Dedifferentiated amniotic fluid mesenchymal stem cell (primary cell): ENCODE measurements around the gene DCUN1D2.
A peak's percentile ranks its signal among the peaks of the same experiment; 100 is the strongest.

Source experiments
- DNase-seq: peaks from one replicate; pipeline ENCODE4 v3.0.0-alpha.2; 2016; ENCODE audit errors: extremely low spot score

The DCUN1D2 gene

GRCh38 chr13:113519556-113519955 is 29.0 kb upstream of the DCUN1D2 start:
- DNase-seq, result no peak

- DNase-seq, result no peak
Measured at GRCh38 chr13:113518076-113518803, 27.7 kb upstream of the DCUN1D2 start.

GRCh38 chr13:113514847-113515246 is 24.3 kb upstream of the DCUN1D2 start:
- DNase-seq, result no peak

- DNase-seq, result no peak
Measured at GRCh38 chr13:113513761-113514160, 23.2 kb upstream of the DCUN1D2 start.

- DNase-seq, result no peak
Measured at GRCh38 chr13:113511361-113511760, 20.9 kb upstream of the DCUN1D2 start.

GRCh38 chr13:113510871-113511270 is 20.4 kb upstream of the DCUN1D2 start:
- no peak for DNase-seq

GRCh38 chr13:113509989-113510388 is 19.5 kb upstream of the DCUN1D2 start:
- DNase-seq, result no peak

GRCh38 chr13:113508521-113509254 is 18.2 kb upstream of the DCUN1D2 start:
- no peak for DNase-seq

- DNase-seq, result no peak
Measured at GRCh38 chr13:113507505-113508345, 17.2 kb upstream of the DCUN1D2 start.

GRCh38 chr13:113506871-113507388 is 16.4 kb upstream of the DCUN1D2 start:
- DNase-seq, result no peak

GRCh38 chr13:113506025-113506685 is 15.6 kb upstream of the DCUN1D2 start:
- no peak for DNase-seq

- DNase-seq, result no peak
Measured at GRCh38 chr13:113502686-113503085, 12.2 kb upstream of the DCUN1D2 start.

- DNase-seq, result no peak
Measured at GRCh38 chr13:113500530-113501265, 10.2 kb upstream of the DCUN1D2 start.

GRCh38 chr13:113499936-113500335 is 9.4 kb upstream of the DCUN1D2 start:
- DNase-seq, result no peak

GRCh38 chr13:113498905-113499304 is 8.4 kb upstream of the DCUN1D2 start:
- DNase-seq, result no peak

- DNase-seq, result no peak
Measured at GRCh38 chr13:113497217-113497616, 6.7 kb upstream of the DCUN1D2 start.

GRCh38 chr13:113495494-113496210 is 5.1 kb upstream of the DCUN1D2 start:
- DNase-seq, result no peak

GRCh38 chr13:113493315-113493951 is 2.9 kb upstream of the DCUN1D2 start:
- DNase-seq, result peak; percentile 95

GRCh38 chr13:113491982-113492381 is 1.5 kb upstream of the DCUN1D2 start:
- no peak for DNase-seq

- peak; percentile 15 for DNase-seq
Measured at GRCh38 chr13:113491418-113491883, 940 bp upstream of the DCUN1D2 start.
